HepG2 (cell line): ENCODE measurements around the gene TLDC2. TPM values are rescaled to one million over a fixed set of nuclear protein-coding genes. Genes with fewer than 3 reads are reported as not detected.

Source experiments
- ADNP ChIP-seq: sonication (generic); formaldehyde crosslinking; IDR thresholded peaks from 2 replicates; pipeline ENCODE4 v1.4.0; 2020; ENCODE audit warnings: missing genetic modification reagents
- ATM ChIP-seq: fragments of 450-650 bp; IDR thresholded peaks from 2 replicates; pipeline ENCODE4 v1.7.1; 2017; ENCODE audit warnings: mild to moderate bottlenecking, borderline replicate concordance
- CBX2 ChIP-seq, 2 experiments: fragments of 200-600 bp in 1 of 2; sonication (generic); formaldehyde crosslinking in 1 of 2; IDR thresholded peaks; 2 replicates each; pipeline versions ENCODE4 v1.7.0 to v1.8.1; 2018 to 2022; ENCODE audit warnings: low read depth in 2 of 2, low read length in 1 of 2, mild to moderate bottlenecking in 1 of 2, missing genetic modification reagents in 1 of 2
- CHCHD3 ChIP-seq: sonication (generic); formaldehyde crosslinking; IDR thresholded peaks from 2 replicates; pipeline ENCODE4 v1.8.0; 2022; ENCODE audit warnings: mild to moderate bottlenecking, missing genetic modification reagents, moderate library complexity
- FOXO1 ChIP-seq: sonication (generic); formaldehyde crosslinking; IDR thresholded peaks from 2 replicates; pipeline ENCODE4 v1.4.0; 2020; ENCODE audit warnings: missing genetic modification reagents
- JUND ChIP-seq: sonication (generic); formaldehyde crosslinking; IDR thresholded peaks from 2 replicates; pipeline ENCODE4 v1.8.0; 2022; ENCODE audit warnings: mild to moderate bottlenecking, missing genetic modification reagents
- KMT2A ChIP-seq: sonication (generic); formaldehyde crosslinking; IDR thresholded peaks from 2 replicates; pipeline ENCODE4 v1.4.0; 2020; ENCODE audit warnings: missing genetic modification reagents
- NFKB2 ChIP-seq: sonication (generic); formaldehyde crosslinking; IDR thresholded peaks from 2 replicates; pipeline ENCODE4 v1.4.0; 2020; ENCODE audit warnings: missing genetic modification reagents, borderline replicate concordance
- RBFOX2 ChIP-seq: fragments of 200-400 bp; formaldehyde crosslinking; IDR thresholded peaks from 2 replicates; pipeline ENCODE4 v1.6.1; 2017; ENCODE audit warnings: low read depth, mild to moderate bottlenecking, low read length
- SP1 ChIP-seq, 2 experiments: fragments of 450-650 bp in 1 of 2; sonication (generic) in 1 of 2; formaldehyde crosslinking in 1 of 2; IDR thresholded peaks; 2 replicates each; pipeline versions ENCODE4 v1.4.0 to v1.6.1; 2016 to 2020; ENCODE audit warnings: missing genetic modification reagents in 1 of 2
- TSC22D2 ChIP-seq: sonication (generic); formaldehyde crosslinking; IDR thresholded peaks from 2 replicates; pipeline ENCODE4 v1.5.1; 2020; ENCODE audit warnings: missing genetic modification reagents, mild to moderate bottlenecking, borderline replicate concordance
- YEATS2 ChIP-seq: sonication (generic); formaldehyde crosslinking; IDR thresholded peaks from 2 replicates; pipeline ENCODE4 v1.4.0; 2020; ENCODE audit warnings: missing genetic modification reagents, borderline replicate concordance
- ZC3H13 ChIP-seq: sonication (generic); formaldehyde crosslinking; IDR thresholded peaks from 2 replicates; pipeline ENCODE4 v1.8.1; 2023; ENCODE audit warnings: mild to moderate bottlenecking, missing genetic modification reagents, moderate library complexity
- ZKSCAN5 ChIP-seq: sonication (generic); formaldehyde crosslinking; IDR thresholded peaks from 2 replicates; pipeline ENCODE4 v1.5.1; 2020; ENCODE audit warnings: mild to moderate bottlenecking, missing genetic modification reagents
- ZNF20 ChIP-seq: sonication (generic); formaldehyde crosslinking; IDR thresholded peaks from 2 replicates; pipeline ENCODE4 v1.4.0; 2020; ENCODE audit warnings: mild to moderate bottlenecking, moderate library complexity, missing genetic modification reagents
- ZNF30 ChIP-seq: sonication (generic); formaldehyde crosslinking; IDR thresholded peaks from 2 replicates; pipeline ENCODE4 v1.5.0; 2020; ENCODE audit warnings: mild to moderate bottlenecking, missing genetic modification reagents
- ZNF354B ChIP-seq: sonication (generic); formaldehyde crosslinking; IDR thresholded peaks from 2 replicates; pipeline ENCODE4 v1.8.0; 2022; ENCODE audit warnings: mild to moderate bottlenecking, missing genetic modification reagents
- ZNF44 ChIP-seq: sonication (generic); formaldehyde crosslinking; IDR thresholded peaks from 2 replicates; pipeline ENCODE4 v1.5.1; 2020; ENCODE audit warnings: mild to moderate bottlenecking, missing genetic modification reagents
- ZNF550 ChIP-seq: sonication (generic); formaldehyde crosslinking; IDR thresholded peaks from 2 replicates; pipeline ENCODE4 v1.4.0; 2020; ENCODE audit warnings: mild to moderate bottlenecking, missing genetic modification reagents, borderline replicate concordance
- polyA plus RNA-seq, 8 experiments: library from polyadenylated mRNA; depleted of rRNA in 3 of 8; stranded (reverse) in 7 of 8; unstranded in 1 of 8; fragments of >200 nt; fragmentation: Illumina TruSeq in 4 of 8; extraction: Trizol in 4 of 8; gene quantifications; 2 replicates each; pipeline versions ENCODE4 v1.2.1 to v1.2.3, GENCODE V29; 2011 to 2016; ENCODE audit warnings: low read depth in 4 of 8, missing spikeins in 1 of 8, mixed read lengths in 1 of 8; ENCODE audit not compliant: insufficient read depth in 1 of 8
- total RNA-seq, 5 experiments: library from RNA; depleted of rRNA; stranded (reverse); fragments of >200 nt; fragmentation: Illumina TruSeq; extraction: Trizol; gene quantifications; 2 replicates each; pipeline ENCODE4 v1.2.3, GENCODE V29; 2016; ENCODE audit warnings: low read depth in 1 of 5
- TF ChIP-seq, protein P1 (sequence below): IDR thresholded peaks from 2 replicates; pipeline ENCODE4 v1.6.1; 2016; ENCODE audit warnings: mild to moderate bottlenecking
- TF ChIP-seq, protein P2 (sequence below): sonication (generic); formaldehyde crosslinking; IDR thresholded peaks from 2 replicates; pipeline ENCODE4 v1.4.0; 2020; ENCODE audit warnings: missing genetic modification reagents, borderline replicate concordance
- TF ChIP-seq, protein P3 (sequence below): sonication (generic); formaldehyde crosslinking; IDR thresholded peaks from 2 replicates; pipeline ENCODE4 v1.8.1; 2023; ENCODE audit warnings: mild to moderate bottlenecking, inconsistent platforms, moderate library complexity, missing genetic modification reagents, borderline replicate concordance
- TF ChIP-seq, protein P4 (sequence below): IDR thresholded peaks from 2 replicates; pipeline ENCODE4 v1.6.1; 2018; ENCODE audit warnings: missing genetic modification reagents, mild to moderate bottlenecking, missing compliant biosample characterization
- TF ChIP-seq, protein P5 (sequence below): sonication (generic); formaldehyde crosslinking; IDR thresholded peaks from 2 replicates; pipeline ENCODE4 v1.5.1; 2020; ENCODE audit warnings: missing genetic modification reagents, mild to moderate bottlenecking, borderline replicate concordance

TLDC2 gene
- total and polyA plus RNA-seq, 2 of the 13 experiments (the other 11 are each of a cell fraction or from before 2014, with no cell fraction given), result 1.5 to 1.6 TPM

- TF ChIP-seq TSC22D2 (CRISPR knock-in tag), result 0 out of 2 replicates have a peak, but pooled peaks have one; percentile 16
- TF ChIP-seq ZNF20 (CRISPR knock-in tag), result no peak
- no peak for TF ChIP-seq CBX2 (IDR thresholded peaks at IDR 0.05; ENCODE audit: low read depth, low read length)
- TF ChIP-seq CBX2 (CRISPR knock-in tag; IDR thresholded peaks at IDR 0.05; ENCODE audit: low read depth), result no peak
- TF ChIP-seq ZNF550, result 0 out of 2 replicates have a peak, but pooled peaks have one; percentile 28
- TF ChIP-seq, protein P1, sequence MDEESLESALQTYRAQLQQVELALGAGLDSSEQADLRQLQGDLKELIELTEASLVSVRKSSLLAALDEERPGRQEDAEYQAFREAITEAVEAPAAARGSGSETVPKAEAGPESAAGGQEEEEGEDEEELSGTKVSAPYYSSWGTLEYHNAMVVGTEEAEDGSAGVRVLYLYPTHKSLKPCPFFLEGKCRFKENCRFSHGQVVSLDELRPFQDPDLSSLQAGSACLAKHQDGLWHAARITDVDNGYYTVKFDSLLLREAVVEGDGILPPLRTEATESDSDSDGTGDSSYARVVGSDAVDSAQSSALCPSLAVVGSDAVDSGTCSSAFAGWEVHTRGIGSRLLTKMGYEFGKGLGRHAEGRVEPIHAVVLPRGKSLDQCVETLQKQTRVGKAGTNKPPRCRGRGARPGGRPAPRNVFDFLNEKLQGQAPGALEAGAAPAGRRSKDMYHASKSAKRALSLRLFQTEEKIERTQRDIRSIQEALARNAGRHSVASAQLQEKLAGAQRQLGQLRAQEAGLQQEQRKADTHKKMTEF (CRISPR knock-in tag), result 0 out of 2 replicates have a peak, but pooled peaks have one; percentile 26
- TF ChIP-seq ZC3H13, result 0 out of 2 replicates have a peak, but pooled peaks have one; percentile 52
- TF ChIP-seq, protein P2, sequence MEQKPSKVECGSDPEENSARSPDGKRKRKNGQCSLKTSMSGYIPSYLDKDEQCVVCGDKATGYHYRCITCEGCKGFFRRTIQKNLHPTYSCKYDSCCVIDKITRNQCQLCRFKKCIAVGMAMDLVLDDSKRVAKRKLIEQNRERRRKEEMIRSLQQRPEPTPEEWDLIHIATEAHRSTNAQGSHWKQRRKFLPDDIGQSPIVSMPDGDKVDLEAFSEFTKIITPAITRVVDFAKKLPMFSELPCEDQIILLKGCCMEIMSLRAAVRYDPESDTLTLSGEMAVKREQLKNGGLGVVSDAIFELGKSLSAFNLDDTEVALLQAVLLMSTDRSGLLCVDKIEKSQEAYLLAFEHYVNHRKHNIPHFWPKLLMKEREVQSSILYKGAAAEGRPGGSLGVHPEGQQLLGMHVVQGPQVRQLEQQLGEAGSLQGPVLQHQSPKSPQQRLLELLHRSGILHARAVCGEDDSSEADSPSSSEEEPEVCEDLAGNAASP (CRISPR knock-in tag), result 0 out of 2 replicates have a peak, but pooled peaks have one; percentile 15
- no peak for TF ChIP-seq ZKSCAN5 (CRISPR knock-in tag)
- 0 out of 2 replicates have a peak, but pooled peaks have one; percentile 4 for TF ChIP-seq ZNF354B (CRISPR knock-in tag)
- TF ChIP-seq ZNF30, result 0 out of 2 replicates have a peak, but pooled peaks have one; percentile 2
- TF ChIP-seq FOXO1 (CRISPR knock-in tag), result peak; percentile 24; the same call in 1 of the 2 replicates
- TF ChIP-seq KMT2A, result peak; percentile 14; the same call in 1 of the 2 replicates
- TF ChIP-seq, protein P3, sequence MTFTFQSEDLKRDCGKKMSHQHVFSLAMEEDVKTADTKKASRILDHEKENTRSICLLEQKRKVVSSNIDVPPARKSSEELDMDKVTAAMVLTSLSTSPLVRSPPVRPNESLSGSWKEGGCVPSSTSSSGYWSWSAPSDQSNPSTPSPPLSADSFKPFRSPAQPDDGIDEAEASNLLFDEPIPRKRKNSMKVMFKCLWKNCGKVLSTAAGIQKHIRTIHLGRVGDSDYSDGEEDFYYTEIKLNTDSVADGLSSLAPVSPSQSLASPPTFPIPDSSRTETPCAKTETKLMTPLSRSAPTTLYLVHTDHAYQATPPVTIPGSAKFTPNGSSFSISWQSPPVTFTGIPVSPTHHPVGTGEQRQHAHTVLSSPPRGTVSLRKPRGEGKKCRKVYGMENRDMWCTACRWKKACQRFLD (CRISPR knock-in tag), result 0 out of 2 replicates have a peak, but pooled peaks have one; percentile 17
- TF ChIP-seq CHCHD3 (CRISPR knock-in tag), result no peak
- no peak for TF ChIP-seq ATM
- TF ChIP-seq, protein P4, sequence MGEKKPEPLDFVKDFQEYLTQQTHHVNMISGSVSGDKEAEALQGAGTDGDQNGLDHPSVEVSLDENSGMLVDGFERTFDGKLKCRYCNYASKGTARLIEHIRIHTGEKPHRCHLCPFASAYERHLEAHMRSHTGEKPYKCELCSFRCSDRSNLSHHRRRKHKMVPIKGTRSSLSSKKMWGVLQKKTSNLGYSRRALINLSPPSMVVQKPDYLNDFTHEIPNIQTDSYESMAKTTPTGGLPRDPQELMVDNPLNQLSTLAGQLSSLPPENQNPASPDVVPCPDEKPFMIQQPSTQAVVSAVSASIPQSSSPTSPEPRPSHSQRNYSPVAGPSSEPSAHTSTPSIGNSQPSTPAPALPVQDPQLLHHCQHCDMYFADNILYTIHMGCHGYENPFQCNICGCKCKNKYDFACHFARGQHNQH, result peak; percentile 4; the same call in 1 of the 2 replicates
- TF ChIP-seq YEATS2, result peak; percentile 0; the same call in 1 of the 2 replicates
- TF ChIP-seq ZNF44 (CRISPR knock-in tag), result no peak
- TF ChIP-seq NFKB2 (CRISPR knock-in tag), result 0 out of 2 replicates have a peak, but pooled peaks have one; percentile 25
- TF ChIP-seq, protein P5, sequence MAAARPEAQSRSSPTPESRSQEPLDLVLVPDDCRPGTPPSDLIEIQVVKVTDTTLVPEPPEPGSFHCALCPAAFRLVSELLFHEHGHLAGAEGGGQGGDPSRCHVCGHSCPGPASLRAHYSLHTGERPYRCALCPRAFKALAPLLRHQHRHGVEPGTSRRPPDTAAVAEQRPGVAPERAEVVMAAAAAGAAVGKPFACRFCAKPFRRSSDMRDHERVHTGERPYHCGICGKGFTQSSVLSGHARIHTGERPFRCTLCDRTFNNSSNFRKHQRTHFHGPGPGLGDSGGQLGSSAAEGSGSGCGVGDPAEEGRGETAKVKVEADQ, result no peak
- TF ChIP-seq ADNP (CRISPR knock-in tag), result no peak
- peak; percentile 7; the same call in 1 of the 2 replicates for TF ChIP-seq RBFOX2
- no peak for TF ChIP-seq SP1 (IDR thresholded peaks at IDR 0.05)
- TF ChIP-seq SP1 (CRISPR knock-in tag; IDR thresholded peaks at IDR 0.05), result no peak
- TF ChIP-seq JUND (CRISPR knock-in tag), result no peak
- TF ChIP-seq, all 625 proteins: peak for 24
These were observed 14.4 kb upstream of the TLDC2 start (continued) for GRCh38 chr20:36861625-36861874.
